SU-DHL-6 (cell line): ENCODE data around the gene TFF2.

Source experiments
- EZH2phosphoT487 ChIP-seq: fragments of 200-600 bp; sonication (generic), shearing (Covaris generic); conservative IDR thresholded peaks from 2 replicates; pipeline ENCODE4 v1.6.1; 2018; ENCODE audit warnings: mild to moderate bottlenecking, antibody characterized with exemption, low read length, moderate library complexity, mixed read lengths
- TF ChIP-seq, protein P1 (sequence below): fragments of 200-600 bp; sonication (generic); IDR thresholded peaks from one replicate; pipeline ENCODE4 v1.5.1; 2017; ENCODE audit warnings: antibody characterized with exemption, mild to moderate bottlenecking, low read length, moderate library complexity; ENCODE audit not compliant: insufficient read depth, poor library complexity, severe bottlenecking

DNA sequence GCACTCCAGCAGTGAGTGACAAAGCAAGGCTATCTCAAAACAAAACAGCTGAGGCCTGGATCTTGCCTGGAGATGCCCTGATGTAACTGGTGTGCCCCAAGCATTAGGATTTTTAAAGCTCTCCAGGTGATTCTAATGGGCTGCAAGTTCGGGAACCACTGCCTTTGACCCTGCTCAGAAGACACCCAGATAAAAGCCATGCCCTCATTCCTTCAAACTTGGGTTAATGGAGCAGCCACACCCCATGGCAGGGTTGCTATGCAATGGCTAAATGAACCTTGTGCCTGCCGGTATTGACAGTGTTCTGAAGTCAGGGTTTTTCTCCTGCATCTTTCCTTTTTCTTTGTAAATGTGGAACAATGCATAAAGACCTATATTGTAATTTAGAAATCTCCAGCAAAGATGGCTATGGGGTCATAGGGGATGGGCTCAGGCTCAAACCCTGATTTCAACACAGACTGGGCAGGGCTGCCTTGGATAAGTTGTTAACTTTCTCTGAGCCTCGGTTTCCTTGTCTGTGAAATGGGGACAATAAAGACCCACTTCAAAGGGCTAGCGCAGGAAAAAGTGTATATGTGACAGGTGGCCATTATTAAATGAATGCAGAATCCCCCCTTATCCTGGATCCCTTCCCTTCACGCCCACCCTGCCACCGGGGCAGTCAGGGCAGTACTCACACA, 36.0 kb downstream of the TFF2 start:
- TF ChIP-seq, protein P1, sequence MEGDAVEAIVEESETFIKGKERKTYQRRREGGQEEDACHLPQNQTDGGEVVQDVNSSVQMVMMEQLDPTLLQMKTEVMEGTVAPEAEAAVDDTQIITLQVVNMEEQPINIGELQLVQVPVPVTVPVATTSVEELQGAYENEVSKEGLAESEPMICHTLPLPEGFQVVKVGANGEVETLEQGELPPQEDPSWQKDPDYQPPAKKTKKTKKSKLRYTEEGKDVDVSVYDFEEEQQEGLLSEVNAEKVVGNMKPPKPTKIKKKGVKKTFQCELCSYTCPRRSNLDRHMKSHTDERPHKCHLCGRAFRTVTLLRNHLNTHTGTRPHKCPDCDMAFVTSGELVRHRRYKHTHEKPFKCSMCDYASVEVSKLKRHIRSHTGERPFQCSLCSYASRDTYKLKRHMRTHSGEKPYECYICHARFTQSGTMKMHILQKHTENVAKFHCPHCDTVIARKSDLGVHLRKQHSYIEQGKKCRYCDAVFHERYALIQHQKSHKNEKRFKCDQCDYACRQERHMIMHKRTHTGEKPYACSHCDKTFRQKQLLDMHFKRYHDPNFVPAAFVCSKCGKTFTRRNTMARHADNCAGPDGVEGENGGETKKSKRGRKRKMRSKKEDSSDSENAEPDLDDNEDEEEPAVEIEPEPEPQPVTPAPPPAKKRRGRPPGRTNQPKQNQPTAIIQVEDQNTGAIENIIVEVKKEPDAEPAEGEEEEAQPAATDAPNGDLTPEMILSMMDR = no peak
- no peak for TF ChIP-seq EZH2phosphoT487
